ENCODE data around the gene CAMK1G.
A peak's percentile ranks its signal among the peaks of the same experiment; 100 is the strongest.

Gene CAMK1G

DNA sequence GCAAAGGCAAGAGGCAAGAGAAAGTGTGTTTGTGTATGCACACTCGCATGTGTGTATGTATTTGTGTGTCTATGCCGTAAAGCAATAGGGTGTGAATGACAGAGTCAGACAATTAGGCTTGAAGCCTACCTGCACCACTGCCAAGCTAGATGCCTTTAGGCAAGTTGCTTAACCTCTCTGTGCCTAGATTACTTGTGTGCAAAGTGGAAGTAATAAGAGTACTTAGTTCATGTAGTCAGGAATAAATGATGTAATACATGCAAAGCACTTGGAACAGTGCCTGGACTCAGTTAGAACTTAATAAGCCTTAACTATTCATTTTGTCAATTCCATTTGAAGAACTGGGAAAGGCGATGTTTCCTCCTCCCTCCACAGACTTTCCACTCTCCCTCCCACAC, 37.0 kb downstream of the CAMK1G start:
- no peak for DNase-seq

DNA sequence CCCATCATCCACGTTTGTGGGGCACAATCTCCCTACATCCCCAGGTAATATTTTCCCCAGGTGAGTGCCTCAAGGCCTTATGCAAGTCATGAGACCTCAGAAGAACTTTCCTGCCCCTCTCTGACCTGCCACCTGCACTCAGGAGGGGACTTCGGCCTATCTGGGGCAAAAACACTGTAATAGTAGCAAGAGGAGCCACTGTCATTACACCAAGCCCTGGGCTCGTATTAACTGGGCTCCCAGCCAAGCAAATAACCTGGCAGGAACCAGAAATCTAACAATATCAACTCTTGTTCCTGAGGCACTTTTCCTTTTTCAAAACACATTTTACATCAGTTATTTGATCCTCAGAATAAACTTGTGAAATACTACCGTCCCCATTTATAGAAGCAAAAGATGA, 37.8 kb downstream of the CAMK1G start:
- DNase-seq = no peak

DNA sequence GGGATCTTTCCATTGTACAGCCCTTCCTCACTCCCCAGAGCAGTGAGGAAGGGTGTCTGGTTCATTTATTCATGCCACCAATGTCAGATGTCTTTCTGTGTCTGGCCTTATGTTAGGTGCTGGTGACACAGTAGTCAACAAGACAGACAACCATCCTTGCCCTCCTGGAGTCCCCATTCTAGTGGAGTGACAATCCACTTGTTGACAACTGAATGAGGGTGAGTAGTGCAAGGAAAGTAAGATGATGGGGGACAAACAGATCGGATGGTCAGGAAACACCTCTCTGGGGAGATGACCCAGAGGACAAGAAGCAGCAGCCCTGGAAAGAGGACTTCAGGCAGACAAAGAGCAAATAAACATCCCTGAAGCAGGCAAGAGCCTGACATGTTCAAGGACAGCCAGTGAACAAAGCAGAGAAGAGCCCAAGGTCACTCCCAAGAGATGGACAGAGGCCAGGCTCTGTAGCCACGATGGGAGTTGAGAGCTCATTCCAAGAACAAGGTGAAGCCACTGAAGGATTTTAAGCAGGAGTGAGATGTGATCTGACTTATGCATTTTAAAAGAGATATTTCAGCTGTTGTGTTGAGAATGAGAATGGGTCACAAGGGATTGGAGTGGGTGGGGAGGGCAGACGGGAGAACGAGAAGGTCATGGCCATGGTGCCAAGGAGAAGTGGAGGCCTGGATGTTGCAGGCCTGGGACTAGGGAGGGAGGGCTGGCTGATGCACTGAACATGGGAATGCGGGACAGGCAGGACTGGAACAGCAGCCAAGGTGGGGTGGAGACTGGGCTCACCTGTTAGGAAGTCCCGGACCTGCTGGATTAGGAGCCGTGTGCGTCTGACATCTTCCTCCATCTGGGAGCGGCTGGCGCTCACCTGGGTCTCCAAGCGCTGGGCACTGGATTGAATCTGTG, 38.5 kb downstream of the CAMK1G start:
- no peak for DNase-seq

- DNase-seq = no peak
These were observed 39.6 kb downstream of the CAMK1G start for GRCh38 chr1:209622841-209623829.

- no peak for DNase-seq
These were observed 41.3 kb downstream of the CAMK1G start for GRCh38 chr1:209624558-209625549.

DNA sequence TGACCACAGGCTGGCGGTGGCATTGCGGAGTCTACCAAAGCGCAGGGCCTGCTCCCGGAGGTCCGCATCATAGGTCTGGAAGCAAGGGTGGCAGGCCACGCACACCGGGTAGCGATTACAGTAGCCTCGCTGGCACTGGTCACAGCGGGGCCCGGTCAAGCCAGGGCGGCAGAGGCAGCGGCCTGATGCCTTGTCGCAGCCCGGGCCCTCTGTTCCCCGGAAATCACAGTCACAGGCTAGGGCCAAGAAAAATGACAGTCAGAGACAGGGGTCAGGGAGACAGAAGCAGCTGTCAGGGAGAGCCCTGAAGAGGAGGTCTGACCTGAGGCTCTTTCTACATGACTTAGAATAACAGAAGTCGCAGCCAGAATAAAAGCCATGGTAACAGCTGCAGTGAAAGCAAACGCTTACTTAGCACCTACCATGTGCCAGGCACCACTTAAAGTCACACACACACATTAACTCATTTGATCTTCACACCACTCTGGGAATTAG, 42.3 kb downstream of the CAMK1G start:
- no peak for DNase-seq

GRCh38 chr1:209626346-209627026, 43.0 kb downstream of the CAMK1G start:
- DNase-seq = no peak

DNA sequence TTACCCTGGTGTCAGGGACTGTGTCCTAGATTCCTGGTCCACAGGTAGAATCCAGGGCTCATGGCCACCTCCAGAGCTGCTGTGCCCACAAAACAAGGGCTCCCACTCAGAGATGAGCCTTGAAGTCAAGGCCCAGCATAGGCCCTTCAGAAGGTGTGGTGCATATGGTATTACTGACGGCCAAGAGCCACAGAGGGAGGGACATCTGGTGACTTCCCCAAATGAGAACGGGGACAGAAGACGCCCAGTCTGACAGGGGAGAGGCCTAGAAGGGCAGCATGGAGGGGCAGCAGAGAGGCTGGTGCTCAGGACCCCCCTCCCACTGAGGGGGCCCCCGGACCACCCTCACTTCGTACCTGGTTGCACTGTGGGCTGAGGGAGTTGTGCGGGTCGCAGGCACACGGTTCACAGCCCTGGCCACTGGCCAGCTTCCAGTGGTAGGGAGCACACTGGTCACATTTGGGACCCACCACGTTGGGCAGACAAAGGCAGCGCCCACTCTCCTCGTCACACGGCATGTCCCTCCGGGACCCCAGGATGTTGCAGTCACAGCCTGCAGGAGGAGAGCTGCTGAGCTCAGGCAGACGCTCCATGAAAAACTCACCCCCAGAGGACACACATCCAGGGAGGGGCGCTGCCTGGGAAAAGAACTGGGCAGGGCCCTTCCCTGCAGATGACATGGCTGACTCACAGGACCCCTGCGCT, 43.7 kb downstream of the CAMK1G start:
- no peak for DNase-seq

DNA sequence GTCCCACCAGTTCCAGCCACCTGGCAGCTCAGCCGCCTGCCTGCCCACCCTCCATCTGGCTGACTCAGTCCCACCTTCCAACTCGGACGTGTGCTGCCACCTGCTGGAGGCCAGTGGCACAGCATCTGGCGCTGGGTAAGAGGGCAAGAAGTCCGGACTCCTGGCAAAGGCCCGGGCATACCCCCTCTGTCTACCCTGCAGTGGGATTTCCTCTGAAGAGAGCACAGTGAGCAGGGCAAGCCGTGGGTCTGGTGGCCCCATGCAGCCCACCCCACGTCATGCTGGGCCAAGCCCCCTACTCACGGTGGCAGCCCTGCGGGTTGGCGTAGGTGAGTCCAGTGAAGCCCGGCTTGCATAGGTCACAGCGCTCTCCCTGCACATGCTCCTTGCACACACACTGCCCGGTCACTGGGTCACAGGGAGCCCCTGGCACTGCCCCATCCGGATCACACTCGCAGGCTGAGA, 44.2 kb downstream of the CAMK1G start:
- DNase-seq = peak; percentile 63

DNA sequence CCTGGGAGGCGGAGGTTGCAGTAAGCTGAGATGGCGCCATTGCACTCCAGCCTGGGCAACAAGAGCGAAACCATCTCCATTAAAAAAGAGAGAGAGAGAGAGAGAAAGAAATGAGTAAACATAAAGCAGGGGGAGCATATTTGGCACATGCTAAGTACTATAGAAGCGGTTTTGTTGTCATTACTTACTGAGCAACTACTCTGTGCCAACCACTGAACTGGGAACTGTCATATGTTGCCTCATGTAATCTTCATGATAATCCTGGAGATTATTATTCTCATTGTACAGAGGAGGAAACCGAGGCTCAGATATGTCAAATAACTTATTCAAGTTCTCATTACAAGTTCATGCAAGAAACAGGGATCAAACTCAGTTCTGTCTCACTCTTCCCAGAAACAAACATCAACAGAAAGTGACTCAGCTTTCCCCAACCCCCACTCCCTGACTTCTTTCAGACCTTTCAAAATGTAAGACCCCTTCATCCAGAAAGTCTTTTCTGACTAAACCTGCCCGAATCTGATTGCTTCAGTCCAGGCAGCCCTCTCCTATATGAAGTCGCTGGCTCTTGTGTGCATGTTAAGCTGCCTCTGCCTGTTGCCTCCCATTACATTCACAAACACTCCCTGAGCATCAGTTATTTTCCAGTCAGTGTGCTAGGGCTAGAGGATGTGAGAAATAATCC, 45.2 kb downstream of the CAMK1G start:
- DNase-seq = no peak

- no peak for DNase-seq
These were observed 46.3 kb downstream of the CAMK1G start for GRCh38 chr1:209629621-209630382.

- DNase-seq = no peak
These were observed 47.1 kb downstream of the CAMK1G start for GRCh38 chr1:209630383-209631225.

GRCh38 chr1:209633335-209633997, 50.0 kb downstream of the CAMK1G start:
- DNase-seq = no peak

GRCh38 chr1:209634005-209634737, 50.7 kb downstream of the CAMK1G start:
- no peak for DNase-seq

GRCh38 chr1:209635850-209636249, 52.3 kb downstream of the CAMK1G start:
- DNase-seq = no peak

DNA sequence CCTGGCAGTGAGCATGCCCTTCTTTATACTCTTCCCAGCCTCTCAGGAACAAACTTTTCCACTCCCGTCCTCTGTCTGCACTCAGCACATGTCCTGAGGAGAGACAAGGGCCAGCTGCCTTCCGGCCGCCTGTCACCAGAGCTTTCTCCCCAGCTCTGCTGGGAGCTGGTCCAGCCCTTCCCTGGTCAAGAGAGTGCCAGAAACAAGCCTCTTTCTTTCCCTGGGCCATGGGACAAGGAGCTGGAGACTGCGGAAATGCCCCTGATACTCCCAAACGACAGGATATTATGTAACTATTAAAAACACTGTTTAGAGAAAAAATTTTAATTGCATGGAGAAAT, 58.3 kb downstream of the CAMK1G start:
- DNase-seq = no peak

DNA sequence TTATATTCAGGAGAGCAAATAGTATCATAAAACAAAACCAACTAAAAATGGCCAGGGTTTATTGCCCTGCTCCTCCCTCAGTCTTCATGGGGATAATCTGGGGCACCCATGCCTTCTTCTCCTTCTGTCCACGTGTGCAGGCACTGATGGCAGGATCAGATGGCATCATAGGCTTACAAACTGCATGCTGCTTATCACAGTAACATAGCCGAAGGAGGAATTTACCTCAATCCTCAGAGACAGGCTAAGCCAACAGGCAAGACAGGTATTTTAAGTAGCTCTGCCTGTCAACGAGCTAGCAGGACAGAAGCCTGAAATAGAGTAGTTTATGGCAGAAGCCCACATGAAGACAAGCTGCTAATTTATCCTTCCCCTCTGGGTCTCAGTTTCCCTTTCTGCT, 59.3 kb downstream of the CAMK1G start:
- no peak for DNase-seq
